SK-N-SH treated with all-trans-retinoic acid at 6 μM for 48 hours (cell line): ENCODE results near the gene ANGPT4.

ENCODE experiments used
- ATAC-seq: fragments of 200-7000 bp; cut with Tn5 transposase; 3 replicates; pipeline ENCODE4 v1.9.1; 2020; ENCODE audit warnings: mild to moderate bottlenecking, moderate library complexity
- ARNTL ChIP-seq: fragments of 450-650 bp; formaldehyde crosslinking; IDR thresholded peaks from 2 replicates; pipeline ENCODE4 v1.5.0; 2020; ENCODE audit warnings: low read depth, mild to moderate bottlenecking, moderate library complexity, borderline replicate concordance
- BACH2 ChIP-seq: fragments of 250-450 bp; sonication (Bioruptor Pico); IDR thresholded peaks from 2 replicates; pipeline ENCODE4 v1.9.0; 2021; ENCODE audit warnings: mild to moderate bottlenecking, borderline replicate concordance
- CSDC2 ChIP-seq: fragments of 250-450 bp; sonication (Bioruptor Pico); IDR thresholded peaks from 2 replicates; pipeline ENCODE4 v1.5.0; 2020; ENCODE audit warnings: mild to moderate bottlenecking, moderate library complexity
- ESRRG ChIP-seq: fragments of 250-450 bp; sonication (Bioruptor Pico); IDR thresholded peaks from 2 replicates; pipeline ENCODE4 v1.6.1; 2021; ENCODE audit warnings: mild to moderate bottlenecking
- GLIS3 ChIP-seq: fragments of 250-450 bp; sonication (Bioruptor Pico); IDR thresholded peaks from 2 replicates; pipeline ENCODE4 v1.5.0; 2020; ENCODE audit warnings: mild to moderate bottlenecking, moderate library complexity
- ISL1 ChIP-seq: fragments of 250-450 bp; sonication (Bioruptor Pico); IDR thresholded peaks from 2 replicates; pipeline ENCODE4 v2.1.2; 2022; ENCODE audit warnings: mild to moderate bottlenecking, moderate library complexity
- PATZ1 ChIP-seq: fragments of 250-450 bp; sonication (Bioruptor Pico); IDR thresholded peaks from 2 replicates; pipeline ENCODE4 v1.8.0; 2020; ENCODE audit warnings: mild to moderate bottlenecking, moderate library complexity, borderline replicate concordance
- PPARA ChIP-seq: fragments of 250-450 bp; sonication (Bioruptor Pico); IDR thresholded peaks from 2 replicates; pipeline ENCODE4 v1.5.0; 2020; ENCODE audit warnings: mild to moderate bottlenecking, borderline replicate concordance
- RARB ChIP-seq: fragments of 250-450 bp; sonication (Bioruptor Pico); IDR thresholded peaks from 2 replicates; pipeline ENCODE4 v1.8.0; 2021; ENCODE audit warnings: mild to moderate bottlenecking, moderate library complexity
- SNAI2 ChIP-seq: fragments of 250-450 bp; sonication (Bioruptor Pico); IDR thresholded peaks from 2 replicates; pipeline ENCODE4 v1.5.0; 2020; ENCODE audit warnings: mild to moderate bottlenecking, moderate library complexity
- TCF4 ChIP-seq: fragments of 250-450 bp; sonication (Bioruptor Pico); IDR thresholded peaks from 2 replicates; pipeline ENCODE4 v1.8.0; 2021; ENCODE audit warnings: mild to moderate bottlenecking, moderate library complexity, borderline replicate concordance
- TOX ChIP-seq: fragments of 250-450 bp; sonication (Bioruptor Pico); IDR thresholded peaks from 2 replicates; pipeline ENCODE4 v1.8.0; 2021; ENCODE audit warnings: mild to moderate bottlenecking, moderate library complexity, borderline replicate concordance
- ZC3H10 ChIP-seq: fragments of 250-450 bp; sonication (Bioruptor Pico); IDR thresholded peaks from 2 replicates; pipeline ENCODE4 v1.5.1; 2021; ENCODE audit warnings: mild to moderate bottlenecking, moderate library complexity
- ZFP3 ChIP-seq: fragments of 250-450 bp; sonication (Bioruptor Pico); IDR thresholded peaks from 2 replicates; pipeline ENCODE4 v1.5.0; 2020; ENCODE audit warnings: mild to moderate bottlenecking, moderate library complexity
- ZNF565 ChIP-seq: fragments of 450-650 bp; formaldehyde crosslinking; conservative IDR thresholded peaks from 2 replicates; pipeline ENCODE4 v1.5.0; 2020; ENCODE audit warnings: low read depth, mild to moderate bottlenecking, moderate library complexity
- ZNF70 ChIP-seq: fragments of 450-650 bp; formaldehyde crosslinking; IDR thresholded peaks from 2 replicates; pipeline ENCODE4 v1.5.0; 2020; ENCODE audit warnings: mild to moderate bottlenecking, moderate library complexity
- ZNF8 ChIP-seq: fragments of 450-650 bp; formaldehyde crosslinking; IDR thresholded peaks from 2 replicates; pipeline ENCODE4 v1.5.0; 2020; ENCODE audit warnings: mild to moderate bottlenecking, moderate library complexity
- TF ChIP-seq, protein P1 (sequence below): fragments of 250-450 bp; sonication (Bioruptor Pico); IDR thresholded peaks from 2 replicates; pipeline ENCODE4 v1.5.1; 2020; ENCODE audit warnings: low read depth, mild to moderate bottlenecking, moderate library complexity
- TF ChIP-seq, protein P2 (sequence below): fragments of 250-450 bp; sonication (Bioruptor Pico); IDR thresholded peaks from 2 replicates; pipeline ENCODE4 v1.5.0; 2020; ENCODE audit warnings: mild to moderate bottlenecking, moderate library complexity
- TF ChIP-seq, protein P3 (sequence below): fragments of 250-450 bp; sonication (Bioruptor Pico); IDR thresholded peaks from 2 replicates; pipeline ENCODE4 v1.5.1; 2021; ENCODE audit warnings: mild to moderate bottlenecking, moderate library complexity

The ANGPT4 gene

DNA sequence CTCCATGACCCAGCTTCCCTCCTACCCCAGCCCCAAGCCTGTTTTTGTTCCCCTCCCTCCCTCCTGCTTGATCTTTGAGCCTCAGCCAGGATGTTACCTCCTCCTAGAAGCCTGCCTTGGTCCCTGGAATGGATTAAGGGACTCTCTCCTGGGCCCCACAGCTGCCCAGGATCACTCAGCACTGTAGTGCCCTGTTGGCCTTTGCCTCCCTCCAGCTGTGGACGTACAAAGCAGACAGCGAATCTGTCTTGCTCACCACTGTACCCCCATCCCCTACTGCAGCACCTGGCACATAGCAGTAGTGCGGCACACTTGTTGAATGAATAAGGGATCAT lies 94.4 kb downstream of the ANGPT4 start:
- no peak for TF ChIP-seq ZC3H10 (CRISPR knock-in tag)
- no peak for TF ChIP-seq PATZ1
- TF ChIP-seq GLIS3 (CRISPR knock-in tag): no peak
- TF ChIP-seq ZNF70 (CRISPR knock-in tag): no peak
- TF ChIP-seq, protein P1, sequence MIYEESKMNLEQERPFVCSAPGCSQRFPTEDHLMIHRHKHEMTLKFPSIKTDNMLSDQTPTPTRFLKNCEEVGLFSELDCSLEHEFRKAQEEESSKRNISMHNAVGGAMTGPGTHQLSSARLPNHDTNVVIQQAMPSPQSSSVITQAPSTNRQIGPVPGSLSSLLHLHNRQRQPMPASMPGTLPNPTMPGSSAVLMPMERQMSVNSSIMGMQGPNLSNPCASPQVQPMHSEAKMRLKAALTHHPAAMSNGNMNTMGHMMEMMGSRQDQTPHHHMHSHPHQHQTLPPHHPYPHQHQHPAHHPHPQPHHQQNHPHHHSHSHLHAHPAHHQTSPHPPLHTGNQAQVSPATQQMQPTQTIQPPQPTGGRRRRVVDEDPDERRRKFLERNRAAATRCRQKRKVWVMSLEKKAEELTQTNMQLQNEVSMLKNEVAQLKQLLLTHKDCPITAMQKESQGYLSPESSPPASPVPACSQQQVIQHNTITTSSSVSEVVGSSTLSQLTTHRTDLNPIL (CRISPR knock-in tag): no peak
- TF ChIP-seq ZNF565 (CRISPR knock-in tag): no peak
- ATAC-seq: no peak

- no peak for TF ChIP-seq ARNTL (CRISPR knock-in tag)
- TF ChIP-seq GLIS3 (CRISPR knock-in tag): no peak
- no peak for TF ChIP-seq ZNF8 (CRISPR knock-in tag)
- TF ChIP-seq, protein P2, sequence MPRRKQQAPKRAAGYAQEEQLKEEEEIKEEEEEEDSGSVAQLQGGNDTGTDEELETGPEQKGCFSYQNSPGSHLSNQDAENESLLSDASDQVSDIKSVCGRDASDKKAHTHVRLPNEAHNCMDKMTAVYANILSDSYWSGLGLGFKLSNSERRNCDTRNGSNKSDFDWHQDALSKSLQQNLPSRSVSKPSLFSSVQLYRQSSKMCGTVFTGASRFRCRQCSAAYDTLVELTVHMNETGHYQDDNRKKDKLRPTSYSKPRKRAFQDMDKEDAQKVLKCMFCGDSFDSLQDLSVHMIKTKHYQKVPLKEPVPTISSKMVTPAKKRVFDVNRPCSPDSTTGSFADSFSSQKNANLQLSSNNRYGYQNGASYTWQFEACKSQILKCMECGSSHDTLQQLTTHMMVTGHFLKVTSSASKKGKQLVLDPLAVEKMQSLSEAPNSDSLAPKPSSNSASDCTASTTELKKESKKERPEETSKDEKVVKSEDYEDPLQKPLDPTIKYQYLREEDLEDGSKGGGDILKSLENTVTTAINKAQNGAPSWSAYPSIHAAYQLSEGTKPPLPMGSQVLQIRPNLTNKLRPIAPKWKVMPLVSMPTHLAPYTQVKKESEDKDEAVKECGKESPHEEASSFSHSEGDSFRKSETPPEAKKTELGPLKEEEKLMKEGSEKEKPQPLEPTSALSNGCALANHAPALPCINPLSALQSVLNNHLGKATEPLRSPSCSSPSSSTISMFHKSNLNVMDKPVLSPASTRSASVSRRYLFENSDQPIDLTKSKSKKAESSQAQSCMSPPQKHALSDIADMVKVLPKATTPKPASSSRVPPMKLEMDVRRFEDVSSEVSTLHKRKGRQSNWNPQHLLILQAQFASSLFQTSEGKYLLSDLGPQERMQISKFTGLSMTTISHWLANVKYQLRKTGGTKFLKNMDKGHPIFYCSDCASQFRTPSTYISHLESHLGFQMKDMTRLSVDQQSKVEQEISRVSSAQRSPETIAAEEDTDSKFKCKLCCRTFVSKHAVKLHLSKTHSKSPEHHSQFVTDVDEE: no peak
- no peak for TF ChIP-seq RARB (CRISPR knock-in tag)
- no peak for TF ChIP-seq TOX
- TF ChIP-seq, protein P3, sequence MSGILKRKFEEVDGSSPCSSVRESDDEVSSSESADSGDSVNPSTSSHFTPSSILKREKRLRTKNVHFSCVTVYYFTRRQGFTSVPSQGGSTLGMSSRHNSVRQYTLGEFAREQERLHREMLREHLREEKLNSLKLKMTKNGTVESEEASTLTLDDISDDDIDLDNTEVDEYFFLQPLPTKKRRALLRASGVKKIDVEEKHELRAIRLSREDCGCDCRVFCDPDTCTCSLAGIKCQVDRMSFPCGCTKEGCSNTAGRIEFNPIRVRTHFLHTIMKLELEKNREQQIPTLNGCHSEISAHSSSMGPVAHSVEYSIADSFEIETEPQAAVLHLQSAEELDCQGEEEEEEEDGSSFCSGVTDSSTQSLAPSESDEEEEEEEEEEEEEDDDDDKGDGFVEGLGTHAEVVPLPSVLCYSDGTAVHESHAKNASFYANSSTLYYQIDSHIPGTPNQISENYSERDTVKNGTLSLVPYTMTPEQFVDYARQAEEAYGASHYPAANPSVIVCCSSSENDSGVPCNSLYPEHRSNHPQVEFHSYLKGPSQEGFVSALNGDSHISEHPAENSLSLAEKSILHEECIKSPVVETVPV (CRISPR knock-in tag): no peak
- TF ChIP-seq, protein P1 (CRISPR knock-in tag): no peak
- TF ChIP-seq ZNF70 (CRISPR knock-in tag): no peak
- no peak for TF ChIP-seq CSDC2 (CRISPR knock-in tag)
- no peak for TF ChIP-seq ZC3H10 (CRISPR knock-in tag)
- TF ChIP-seq ISL1 (CRISPR knock-in tag): no peak
- TF ChIP-seq ESRRG (CRISPR knock-in tag): no peak
- no peak for TF ChIP-seq PPARA (CRISPR knock-in tag)
- no peak for TF ChIP-seq ZNF565 (CRISPR knock-in tag)
- TF ChIP-seq ZFP3 (CRISPR knock-in tag): no peak
- no peak for ATAC-seq
These were observed 94.9 kb downstream of the ANGPT4 start for GRCh38 chr20:821046-821730.

GRCh38 chr20:820323-820953 lies 95.7 kb downstream of the ANGPT4 start:
- no peak for ATAC-seq
- TF ChIP-seq TOX: no peak
- TF ChIP-seq SNAI2 (CRISPR knock-in tag): no peak
- TF ChIP-seq, protein P3 (CRISPR knock-in tag): no peak
- TF ChIP-seq RARB (CRISPR knock-in tag): no peak
- no peak for TF ChIP-seq ISL1 (CRISPR knock-in tag)
- no peak for TF ChIP-seq ZC3H10 (CRISPR knock-in tag)
- no peak for TF ChIP-seq ZFP3 (CRISPR knock-in tag)
- no peak for TF ChIP-seq ARNTL (CRISPR knock-in tag)
- no peak for TF ChIP-seq ESRRG (CRISPR knock-in tag)
- no peak for TF ChIP-seq CSDC2 (CRISPR knock-in tag)
- no peak for TF ChIP-seq BACH2 (CRISPR knock-in tag)
- no peak for TF ChIP-seq TCF4 (CRISPR knock-in tag)
- TF ChIP-seq, protein P2: no peak
